ENCODE data around the gene UBIAD1. TPM values are rescaled to one million over a fixed set of nuclear protein-coding genes. Genes with fewer than 3 reads are reported as not detected.

Gene UBIAD1
- total and polyA plus RNA-seq, 2 of the 4 experiments (the other 2 are of a cell fraction): 6.3 to 9.5 TPM

DNA sequence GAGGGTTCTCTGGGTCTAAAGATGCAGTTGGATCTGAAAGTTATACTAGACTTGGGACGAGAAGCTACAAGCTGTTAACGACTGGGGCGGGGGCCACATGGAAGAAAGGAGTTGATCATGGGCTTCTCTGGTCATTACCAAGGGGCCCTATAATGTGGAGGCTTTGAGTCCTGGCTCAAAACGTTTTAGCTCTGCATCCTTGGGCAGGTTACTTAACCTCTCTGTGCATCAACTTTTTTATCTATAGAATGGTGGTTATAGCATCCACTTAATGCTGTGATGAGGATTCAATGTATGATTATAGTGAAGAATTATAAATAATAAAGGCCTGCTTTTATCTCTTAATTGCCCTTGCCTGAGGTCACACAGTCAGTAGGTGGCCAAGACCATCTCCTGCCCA lies 53.1 kb downstream of the UBIAD1 start:
- H2BK15ac ChIP-seq (ENCODE audit: low read depth, low read length): no peak overlapping the region
- H3K4me3 ChIP-seq (ENCODE audit: insufficient read depth, low read depth, low read length): no peak overlapping the region
- no peaks in the 10 kb centered on the region for H4K20me1 ChIP-seq (ENCODE audit: insufficient read depth, low read length)
- intact Hi-C loops (cut with micrococcal nuclease) (no loop called here), in situ Hi-C loops (cut with MboI; ENCODE audit: low sequenced_read_pairs) (no loop called here), dilution Hi-C loops (cut with HindIII; ENCODE audit: low sequenced_read_pairs, unreplicated experiment) (no loop called here)
- WGBS, 2 experiments (ENCODE audit: extremely low coverage in 2 of 2, insufficient read length in 1 of 2): no CpG with 5 or more reads among the region's 4 CpGs
- no peak overlapping the region for H3K18ac ChIP-seq (ENCODE audit: low read depth, low read length)
- no peak overlapping the region for H4K5ac ChIP-seq (ENCODE audit: low read depth, low read length)
- H2BK120ac ChIP-seq (ENCODE audit: low read depth, low read length): no peak overlapping the region
- no peak overlapping the region for H2AFZ ChIP-seq (replicated peaks; ENCODE audit: low read length, poor library complexity)
- no peak overlapping the region for H3K56ac ChIP-seq (ENCODE audit: extremely low read depth, insufficient read depth, low read length)
- no peaks in the 10 kb centered on the region for H3K36me3 ChIP-seq (ENCODE audit: control insufficient read depth, insufficient read depth, low read length)
- H3K23ac ChIP-seq (ENCODE audit: low read depth, low read length): no peak overlapping the region
- no peaks in the 10 kb centered on the region for H3K9me1 ChIP-seq (ENCODE audit: insufficient read depth, low read length)
- no peaks in the 10 kb centered on the region for H3K4me1 ChIP-seq (ENCODE audit: control insufficient read depth, insufficient read depth, low read length)
- H2BK5ac ChIP-seq (ENCODE audit: low read depth, low read length, poor library complexity, severe bottlenecking): no peak overlapping the region
- H3K79me1 ChIP-seq (ENCODE audit: low read depth in 1 of 2, low read length in 2 of 2): no peaks in the 10 kb centered on the region
- no peak overlapping the region for H3K4ac ChIP-seq (ENCODE audit: low read depth, low read length)
- no peak overlapping the region for H2AK9ac ChIP-seq (replicated peaks; ENCODE audit: low read depth, low read length, poor library complexity)
- no peak overlapping the region for H4K91ac ChIP-seq (ENCODE audit: insufficient read depth, low read depth, low read length)
- H3K4me2 ChIP-seq (ENCODE audit: low read depth, low read length): no peak overlapping the region
- no peak overlapping the region for H3K9ac ChIP-seq (ENCODE audit: low read depth, low read length)
- H2BK20ac ChIP-seq (ENCODE audit: low read depth, low read length): no peak overlapping the region
- no peak for DNase-seq
- POLR2A ChIA-PET (ENCODE audit: unreplicated experiment): no interaction called here
- ATAC-seq (ENCODE audit: low read depth): no peak
- H4K8ac ChIP-seq (ENCODE audit: low read depth in 2 of 2, low read length in 2 of 2): no peak overlapping the region
- H3K14ac ChIP-seq (replicated peaks; ENCODE audit: low read depth, low read length): no peak overlapping the region
- no peaks in the 10 kb centered on the region for H3K9me3 ChIP-seq (ENCODE audit: control insufficient read depth, insufficient read depth, low read length)
- H2AK5ac ChIP-seq (ENCODE audit: low read depth, low read length): no peak overlapping the region
- H3K27ac ChIP-seq (ENCODE audit: insufficient read depth, low read length): no peak overlapping the region
- TF ChIP-seq RFX5 (IDR thresholded peaks at IDR 0.05; ENCODE audit: low read depth, low read length) (no peak), RAD21 (IDR thresholded peaks at IDR 0.05; ENCODE audit: low read length) (no peak), MAZ (IDR thresholded peaks at IDR 0.05; ENCODE audit: borderline replicate concordance, low read depth, low read length) (no peak), ELK1 (IDR thresholded peaks at IDR 0.05; ENCODE audit: borderline replicate concordance, low read depth, low read length) (no peak), CHD1 (IDR thresholded peaks at IDR 0.05; ENCODE audit: low read depth, low read length) (no peak), BHLHE40 (IDR thresholded peaks at IDR 0.05; ENCODE audit: low read depth, low read length) (no peak), FOS (IDR thresholded peaks at IDR 0.05; ENCODE audit: low read depth, low read length) (no peak), MXI1 (IDR thresholded peaks at IDR 0.05; ENCODE audit: borderline replicate concordance, low read depth, low read length) (no peak), RCOR1 (IDR thresholded peaks at IDR 0.05; ENCODE audit: insufficient replicate concordance, low read length) (no peak), SMC3 (IDR thresholded peaks at IDR 0.05; ENCODE audit: low read depth, low read length) (no peak), POLR2A (IDR thresholded peaks at IDR 0.05; ENCODE audit: low read depth, low read length) (no peak), MAFK (IDR thresholded peaks at IDR 0.05; ENCODE audit: low read depth, low read length) (no peak), NFE2L2 (IDR thresholded peaks at IDR 0.05; ENCODE audit: low read depth, low read length) (no peak), CEBPB (IDR thresholded peaks at IDR 0.05; ENCODE audit: low read depth, low read length) (no peak)
- TF ChIP-seq, protein P1, sequence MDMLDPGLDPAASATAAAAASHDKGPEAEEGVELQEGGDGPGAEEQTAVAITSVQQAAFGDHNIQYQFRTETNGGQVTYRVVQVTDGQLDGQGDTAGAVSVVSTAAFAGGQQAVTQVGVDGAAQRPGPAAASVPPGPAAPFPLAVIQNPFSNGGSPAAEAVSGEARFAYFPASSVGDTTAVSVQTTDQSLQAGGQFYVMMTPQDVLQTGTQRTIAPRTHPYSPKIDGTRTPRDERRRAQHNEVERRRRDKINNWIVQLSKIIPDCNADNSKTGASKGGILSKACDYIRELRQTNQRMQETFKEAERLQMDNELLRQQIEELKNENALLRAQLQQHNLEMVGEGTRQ (IDR thresholded peaks at IDR 0.05; ENCODE audit: low read depth, low read length): no peak
- TF ChIP-seq, protein P2, sequence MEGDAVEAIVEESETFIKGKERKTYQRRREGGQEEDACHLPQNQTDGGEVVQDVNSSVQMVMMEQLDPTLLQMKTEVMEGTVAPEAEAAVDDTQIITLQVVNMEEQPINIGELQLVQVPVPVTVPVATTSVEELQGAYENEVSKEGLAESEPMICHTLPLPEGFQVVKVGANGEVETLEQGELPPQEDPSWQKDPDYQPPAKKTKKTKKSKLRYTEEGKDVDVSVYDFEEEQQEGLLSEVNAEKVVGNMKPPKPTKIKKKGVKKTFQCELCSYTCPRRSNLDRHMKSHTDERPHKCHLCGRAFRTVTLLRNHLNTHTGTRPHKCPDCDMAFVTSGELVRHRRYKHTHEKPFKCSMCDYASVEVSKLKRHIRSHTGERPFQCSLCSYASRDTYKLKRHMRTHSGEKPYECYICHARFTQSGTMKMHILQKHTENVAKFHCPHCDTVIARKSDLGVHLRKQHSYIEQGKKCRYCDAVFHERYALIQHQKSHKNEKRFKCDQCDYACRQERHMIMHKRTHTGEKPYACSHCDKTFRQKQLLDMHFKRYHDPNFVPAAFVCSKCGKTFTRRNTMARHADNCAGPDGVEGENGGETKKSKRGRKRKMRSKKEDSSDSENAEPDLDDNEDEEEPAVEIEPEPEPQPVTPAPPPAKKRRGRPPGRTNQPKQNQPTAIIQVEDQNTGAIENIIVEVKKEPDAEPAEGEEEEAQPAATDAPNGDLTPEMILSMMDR (conservative IDR thresholded peaks at IDR 0.05; ENCODE audit: low read depth, low read length): no peak
- peaks cover 17% of the 10 kb centered on the region for H3K27me3 ChIP-seq (ENCODE audit: control insufficient read depth, insufficient read depth, low read length)
- no TSS peak for BruUV-seq (replicated peaks)
- CTCF ChIA-PET: no interaction called here
